Stimulated activated CD4-positive, alpha-beta T cell treated with anti-CD3 and anti-CD28 coated beads, Interleukin-4, amount 100 ng/mL, for 48 hours (primary cell): ENCODE data around the gene LDLRAD3.

ENCODE experiments used
- DNase-seq, 2 donors: peaks; one replicate each; pipeline ENCODE4 v3.0.0-alpha.2; 2020; ENCODE audit warnings: low read depth in 2 of 2

LDLRAD3 gene

DNA sequence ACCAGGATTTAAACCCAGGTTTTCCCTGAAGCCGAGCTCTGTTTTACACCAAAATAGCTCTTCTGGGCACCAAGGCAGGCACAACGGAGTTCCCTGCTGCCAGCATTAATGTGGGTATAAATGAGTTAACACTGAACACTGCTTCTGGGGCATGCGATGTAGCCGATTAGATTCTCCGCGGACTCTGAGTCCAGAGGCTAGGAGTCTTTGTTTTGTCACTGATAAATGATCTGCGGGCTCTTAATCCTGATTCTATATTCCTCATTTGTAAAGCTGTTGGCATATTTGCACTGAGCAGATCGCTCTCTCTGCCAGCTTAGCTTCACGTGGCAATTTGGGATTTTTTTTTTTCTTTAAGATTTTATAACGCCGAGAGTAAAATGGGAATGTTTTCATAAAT, 16.8 kb upstream of the LDLRAD3 start:
- DNase-seq = no peak

DNA sequence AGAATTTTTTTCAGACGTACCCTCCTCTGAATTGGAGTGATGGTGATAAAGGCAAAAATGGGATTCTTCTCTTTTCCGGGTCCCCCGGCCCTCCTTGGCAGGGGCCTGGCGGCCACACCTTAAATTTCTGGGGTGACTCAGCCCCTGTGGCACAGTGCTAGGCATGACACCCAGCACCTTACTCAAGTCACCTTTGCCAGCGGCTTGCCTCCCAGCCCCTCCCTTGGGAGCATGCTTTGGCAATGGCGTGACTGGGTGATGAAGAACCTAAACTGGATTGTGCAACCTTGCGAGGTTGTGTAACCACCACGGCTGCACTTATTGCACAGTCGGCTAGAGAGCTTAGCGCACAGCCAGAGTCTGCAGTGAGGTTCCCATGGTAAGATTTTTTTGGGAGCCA, 16.2 kb upstream of the LDLRAD3 start:
- no peak for DNase-seq

DNA sequence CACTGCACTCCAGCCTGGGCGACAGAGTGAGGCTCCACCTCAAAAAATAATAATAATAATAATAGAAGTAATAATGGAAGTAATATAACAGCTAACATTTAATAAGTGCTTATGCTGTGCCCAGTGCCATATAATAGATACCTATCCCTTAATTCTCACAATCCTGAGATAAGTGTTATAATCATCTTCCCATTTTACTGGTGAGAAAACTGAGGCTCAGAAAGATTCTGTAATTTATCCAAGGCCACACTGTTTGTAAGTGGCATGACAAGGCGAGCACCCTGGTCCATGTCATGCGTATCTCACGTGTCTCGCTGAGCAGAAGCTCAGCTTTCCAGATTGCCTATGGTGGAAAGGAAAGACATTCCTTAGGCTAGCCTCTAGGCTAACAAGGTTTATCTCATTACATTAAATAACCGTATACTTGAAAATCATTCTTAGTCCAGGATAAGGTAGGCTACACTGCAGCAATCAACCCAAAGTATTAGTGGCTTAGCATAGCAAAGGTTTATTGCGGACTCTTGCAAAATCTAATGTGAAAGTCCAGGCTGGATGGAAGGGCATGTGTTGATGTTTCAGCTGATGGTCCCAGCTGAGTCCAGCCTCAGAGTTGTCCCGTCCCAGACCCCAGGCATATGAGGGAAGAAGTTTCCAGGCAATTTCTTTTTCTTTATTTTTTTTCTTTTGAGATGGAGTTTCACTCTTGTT, 15.0 kb upstream of the LDLRAD3 start:
- DNase-seq = no peak

DNA sequence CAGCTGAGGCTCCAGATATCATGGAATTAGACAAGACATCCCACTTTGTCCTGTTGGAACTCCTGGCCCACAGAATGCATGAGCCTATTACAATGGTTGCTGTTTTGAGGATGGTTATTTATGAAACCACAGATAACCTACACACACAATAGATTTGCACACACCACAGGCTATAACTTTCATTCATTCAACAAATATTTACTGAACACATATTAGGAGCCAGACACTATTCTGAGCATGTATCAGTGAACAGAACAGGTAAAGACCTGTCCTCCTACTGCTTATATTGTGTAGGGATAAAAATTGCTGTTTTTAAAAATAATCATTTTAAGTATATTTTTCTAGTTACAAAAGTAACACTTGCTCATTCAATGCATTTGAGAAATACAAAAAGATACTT, 13.4 kb upstream of the LDLRAD3 start:
- no peak for DNase-seq

DNA sequence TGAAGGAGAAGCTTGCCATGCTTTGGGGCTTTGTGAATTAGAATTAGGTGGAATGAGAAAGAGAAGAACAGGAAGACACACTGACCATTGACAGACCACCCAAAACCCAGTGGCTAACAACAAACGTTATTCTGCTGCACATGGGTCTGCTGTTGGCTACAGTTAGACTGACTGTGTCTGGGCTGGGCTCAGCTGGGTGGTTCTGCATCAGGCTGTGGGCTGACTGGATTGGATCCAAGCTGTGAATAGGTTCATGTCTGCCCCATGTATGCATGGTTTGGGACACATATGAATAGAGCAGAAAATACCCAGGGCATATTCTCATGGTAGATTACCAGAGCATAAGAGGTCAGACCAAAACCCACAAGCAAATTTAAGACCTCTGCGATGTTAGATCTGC, 11.7 kb upstream of the LDLRAD3 start:
- no peak for DNase-seq

DNA sequence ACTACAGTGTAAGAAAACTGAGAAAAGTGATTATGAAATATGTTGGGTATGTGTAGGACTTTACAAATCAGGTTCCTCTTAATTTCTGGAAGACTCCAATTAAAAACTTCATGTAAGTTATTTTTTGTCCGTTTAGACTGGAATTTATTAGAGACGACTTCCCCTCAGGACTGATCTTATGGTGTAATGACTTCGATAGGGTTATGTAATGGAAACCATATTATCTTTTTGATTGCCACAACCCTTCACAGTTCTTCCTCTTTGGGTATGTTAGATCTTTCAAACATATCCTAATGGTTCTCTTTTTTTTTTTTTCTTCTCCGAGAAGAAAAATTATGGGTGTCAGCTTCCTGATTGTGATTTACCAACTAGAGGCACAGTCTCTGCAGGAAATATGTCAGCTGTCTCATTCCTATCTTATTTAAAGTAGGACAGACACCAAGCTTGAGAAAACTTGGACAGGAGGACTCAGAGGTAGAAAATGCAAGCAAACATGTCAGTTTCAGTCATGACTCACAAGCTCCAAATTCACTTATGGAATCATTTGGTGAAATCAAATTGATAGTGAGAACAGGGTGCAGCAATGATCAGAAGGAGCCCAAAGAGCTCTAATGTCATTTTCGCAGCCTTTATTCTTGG, 11.1 kb upstream of the LDLRAD3 start:
- DNase-seq = no peak

DNA sequence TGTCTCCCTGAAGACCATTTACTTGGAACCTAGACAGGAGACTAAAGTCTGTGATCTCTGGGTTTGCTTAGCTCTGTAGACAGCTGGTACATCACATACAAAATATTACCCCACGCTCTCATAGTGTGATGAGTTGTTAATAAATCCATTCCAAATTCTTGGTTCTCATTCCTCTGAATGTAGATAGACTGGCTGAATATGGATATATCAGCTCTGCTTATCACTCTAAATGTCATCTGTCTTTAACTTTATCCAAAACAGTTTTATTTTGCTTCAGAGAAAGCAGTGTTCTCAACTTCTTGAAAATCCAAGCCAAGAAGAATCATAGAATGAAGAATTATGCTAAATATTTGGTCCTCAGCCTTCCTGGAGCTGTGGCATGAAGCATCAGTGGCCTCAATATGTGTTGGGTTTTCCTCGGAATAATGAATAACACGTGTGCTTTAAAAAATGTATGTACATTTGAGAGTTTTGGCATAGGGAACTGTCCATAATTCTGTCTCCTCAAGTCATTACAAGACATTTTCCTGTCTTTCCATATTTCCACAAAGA, 10.5 kb upstream of the LDLRAD3 start:
- no peak for DNase-seq

DNA sequence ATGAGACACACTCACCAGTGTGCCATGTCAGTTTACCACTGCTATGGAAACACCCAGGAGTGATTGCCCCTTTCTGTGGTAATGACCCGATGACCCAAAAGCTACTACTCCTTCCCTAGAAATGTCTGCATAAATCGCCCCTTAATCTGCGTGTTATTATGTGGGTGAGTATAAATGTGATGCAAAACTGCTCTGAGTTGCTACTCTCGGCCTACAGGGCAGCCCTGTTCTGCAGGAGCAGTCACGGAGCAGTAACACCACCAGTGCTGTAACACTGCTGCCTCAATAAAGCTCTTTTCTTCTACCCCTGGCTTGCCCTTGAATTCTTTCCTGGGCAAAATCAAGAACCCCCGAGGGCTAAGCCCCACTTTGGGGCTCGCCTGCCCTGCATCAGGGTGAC, 9.6 kb upstream of the LDLRAD3 start:
- no peak for DNase-seq

DNA sequence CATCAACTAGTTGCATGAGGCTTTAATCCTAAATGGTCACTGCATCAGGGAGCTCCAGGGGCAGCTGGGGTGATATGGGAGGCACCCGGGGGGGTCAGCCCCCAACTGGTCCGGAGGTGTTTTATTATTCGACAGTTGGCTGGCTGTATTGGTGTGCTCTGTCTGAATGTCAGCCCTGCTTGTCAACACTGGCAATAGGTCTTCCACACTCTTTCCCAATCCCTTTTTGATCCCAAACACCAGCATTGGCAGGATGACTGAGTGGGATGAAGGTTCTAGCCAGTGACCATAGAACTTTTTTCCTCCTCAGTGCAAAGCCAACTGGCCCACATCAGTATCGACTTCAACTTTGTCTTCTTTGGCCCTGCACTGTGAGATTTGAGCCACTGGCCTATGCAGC, 8.9 kb upstream of the LDLRAD3 start:
- no peak for DNase-seq

DNA sequence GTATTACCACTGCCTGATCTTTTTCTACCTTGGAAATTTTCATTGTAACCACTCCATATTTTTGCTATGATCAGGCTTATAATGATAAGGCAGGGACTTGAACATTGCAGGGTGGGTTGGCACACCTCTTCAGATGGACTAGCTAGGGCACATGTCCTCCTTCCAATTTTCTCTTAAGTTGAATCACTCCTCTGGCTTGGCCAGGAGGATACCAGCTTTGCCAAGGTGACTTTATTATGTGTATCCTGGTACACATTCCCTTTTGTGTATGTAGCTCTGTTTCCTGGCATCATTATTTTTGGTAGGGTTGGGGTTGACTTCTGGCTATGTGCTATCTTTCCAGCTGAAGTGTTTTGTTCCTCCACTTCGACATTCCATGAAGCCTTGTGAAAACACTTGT, 8.5 kb upstream of the LDLRAD3 start:
- DNase-seq = no peak

DNA sequence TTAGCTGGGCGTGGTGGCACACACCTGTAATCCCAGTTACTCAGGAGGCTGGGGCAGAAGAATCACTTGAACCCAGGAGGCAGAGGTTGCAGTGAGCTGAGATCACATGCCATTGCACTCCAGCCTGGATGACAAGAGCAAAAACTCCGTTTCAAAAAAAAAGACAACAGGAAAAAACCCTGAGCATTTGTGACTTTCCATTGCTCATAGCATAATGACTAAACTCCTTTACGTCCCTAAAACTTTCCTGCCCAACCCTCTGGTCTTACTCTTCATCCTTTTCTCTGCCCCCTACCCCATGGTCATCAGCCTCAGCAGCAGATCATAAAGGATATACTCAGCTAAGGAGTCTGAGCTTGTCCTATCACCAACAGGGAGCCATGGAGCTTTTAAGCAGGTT, 6.8 kb upstream of the LDLRAD3 start:
- DNase-seq = no peak

DNA sequence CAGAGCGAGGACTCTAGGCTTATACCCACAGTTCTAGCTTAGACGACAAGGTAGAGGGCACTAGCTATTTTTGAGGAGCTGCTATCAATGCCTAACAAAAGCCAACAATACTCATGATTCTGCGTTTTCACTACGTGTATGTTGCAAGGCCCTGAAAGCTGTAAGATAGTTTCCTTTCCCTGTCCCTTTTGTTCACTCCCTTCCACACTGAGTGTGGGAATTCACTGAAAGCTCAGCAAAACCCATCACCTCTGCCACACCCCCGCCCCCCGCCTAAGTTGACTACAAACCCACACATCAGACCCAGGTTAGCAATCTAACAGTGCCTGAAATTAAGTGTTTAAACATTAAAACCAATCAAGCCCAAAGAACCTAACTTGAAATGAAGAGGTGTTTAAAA, 6.2 kb upstream of the LDLRAD3 start:
- DNase-seq = no peak

DNA sequence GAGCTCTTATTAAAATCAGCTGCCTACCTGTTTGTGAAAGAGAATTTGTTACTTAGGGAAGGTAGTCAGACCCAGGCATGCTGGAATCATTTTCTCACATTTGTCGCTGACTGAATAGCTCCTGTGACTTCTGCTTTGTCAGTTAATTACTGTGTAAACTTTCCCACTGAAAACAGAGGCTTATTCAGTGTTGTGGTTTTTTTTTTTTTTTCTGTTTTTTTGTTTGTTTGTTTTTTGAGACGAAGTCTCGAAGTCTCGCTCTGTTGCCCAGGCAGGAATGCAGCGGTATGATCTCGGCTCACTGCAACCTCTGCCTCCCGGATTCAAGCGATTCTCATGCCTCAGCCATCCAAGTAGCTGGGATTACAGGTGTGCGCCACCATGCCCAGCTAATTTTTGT, 5.6 kb upstream of the LDLRAD3 start:
- DNase-seq = no peak

DNA sequence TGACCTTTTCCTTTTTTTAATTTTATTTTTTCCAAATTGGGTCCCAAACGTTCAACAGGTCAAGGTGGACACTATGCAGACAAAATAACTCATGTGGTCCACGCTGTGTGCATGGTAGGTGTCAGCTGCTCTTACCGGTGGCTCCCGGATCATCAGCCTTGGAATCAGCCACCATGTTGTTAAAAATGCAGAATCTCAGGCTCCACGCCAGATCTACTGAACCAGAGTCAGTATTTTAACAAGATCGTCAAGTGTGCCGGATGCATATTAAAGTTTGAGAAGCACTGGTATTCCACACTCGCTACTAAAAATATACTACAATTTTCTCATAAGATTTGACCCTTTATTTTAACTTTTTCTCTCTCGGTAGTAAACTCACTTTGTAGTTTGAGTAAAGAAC, 553 bp upstream of the LDLRAD3 start:
- DNase-seq = no peak

DNA sequence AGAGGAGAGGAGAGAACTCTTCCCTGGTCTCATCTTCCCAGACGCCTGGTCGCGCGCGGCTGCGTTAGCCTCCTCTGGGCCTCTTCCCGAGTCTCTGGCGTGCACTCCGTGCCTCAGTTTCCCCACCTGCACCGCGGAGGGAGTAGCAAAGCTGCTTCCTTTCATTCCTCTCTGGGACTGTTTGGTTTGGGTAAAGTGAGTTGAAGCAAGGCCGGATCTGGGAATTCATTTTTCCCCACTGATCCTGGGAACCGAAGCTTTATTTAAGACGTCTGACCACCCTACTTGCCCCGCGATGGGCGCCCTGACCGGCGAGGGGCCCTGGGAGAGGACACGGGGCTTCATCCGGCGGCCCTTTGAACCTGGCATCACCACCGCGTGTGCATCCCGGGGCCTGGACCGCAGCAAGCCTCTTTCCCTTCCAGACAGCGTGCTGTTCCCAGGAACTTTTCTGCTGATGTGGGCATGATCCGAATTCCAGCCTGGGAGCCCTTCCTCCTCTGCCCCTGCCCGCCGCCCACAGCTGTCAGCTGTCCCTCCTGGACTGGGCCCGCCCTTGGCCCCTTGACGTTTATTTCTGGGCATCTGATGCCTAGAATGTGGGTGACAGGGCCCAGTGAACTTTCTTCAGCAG, 758 bp downstream of the LDLRAD3 start:
- DNase-seq = no peak

DNA sequence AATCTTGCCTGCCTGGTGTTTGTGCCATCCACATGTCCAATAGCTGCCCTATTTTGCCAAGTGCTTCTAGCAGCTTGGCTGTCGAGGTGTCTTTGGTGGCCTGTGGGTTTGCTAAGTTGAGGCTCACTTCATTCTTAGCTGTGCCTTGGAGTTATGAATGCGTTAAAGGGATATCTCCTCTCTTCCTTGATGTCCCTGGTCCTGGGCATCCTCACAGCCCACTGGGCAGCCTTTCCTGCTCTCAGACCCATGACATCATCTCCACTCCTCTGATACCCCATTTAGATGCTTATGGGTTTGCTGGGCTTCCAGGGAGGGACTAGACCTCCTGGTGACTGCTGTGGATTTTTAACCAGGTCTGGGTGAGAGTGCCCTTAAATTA, 1.3 kb downstream of the LDLRAD3 start:
- DNase-seq = no peak

DNA sequence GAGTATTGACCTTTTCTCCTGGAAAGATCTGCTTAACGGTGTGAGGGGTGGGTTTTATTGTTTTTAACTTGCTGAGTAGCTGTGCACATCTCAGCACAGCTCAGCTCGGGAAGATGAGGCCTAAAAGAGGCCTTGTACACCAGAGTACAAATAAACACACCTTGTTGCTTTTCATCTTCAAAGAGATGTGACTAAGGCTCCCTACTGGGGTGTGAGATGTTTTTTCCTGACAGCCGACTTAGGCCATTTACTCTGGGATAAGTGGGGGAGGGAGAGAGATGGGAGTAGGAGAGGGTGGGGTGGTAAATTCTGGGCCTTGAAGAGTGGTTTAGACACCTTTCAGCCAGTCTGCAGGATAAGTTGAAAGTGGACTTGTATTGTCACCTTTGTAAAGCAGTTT, 2.9 kb downstream of the LDLRAD3 start:
- DNase-seq = no peak

DNA sequence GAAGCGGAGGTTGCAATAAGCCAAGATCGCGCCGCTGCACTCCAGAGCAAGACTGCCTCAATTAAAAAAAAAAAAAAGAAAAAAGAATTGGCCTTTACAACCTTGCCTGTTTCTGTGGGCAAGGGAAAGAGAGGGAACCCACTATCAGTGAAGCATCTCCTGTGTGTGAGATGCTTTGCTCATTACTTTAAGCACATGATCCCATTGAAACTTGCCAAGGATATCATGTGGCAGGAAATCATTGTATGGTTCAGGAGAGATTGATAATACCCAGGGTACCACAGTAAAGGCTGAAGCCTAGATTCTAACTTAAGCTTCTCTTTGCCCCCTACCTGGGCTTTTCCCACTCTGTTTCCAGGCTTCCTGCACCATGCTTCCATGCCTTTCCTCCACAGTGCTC, 3.6 kb downstream of the LDLRAD3 start:
- no peak for DNase-seq

DNA sequence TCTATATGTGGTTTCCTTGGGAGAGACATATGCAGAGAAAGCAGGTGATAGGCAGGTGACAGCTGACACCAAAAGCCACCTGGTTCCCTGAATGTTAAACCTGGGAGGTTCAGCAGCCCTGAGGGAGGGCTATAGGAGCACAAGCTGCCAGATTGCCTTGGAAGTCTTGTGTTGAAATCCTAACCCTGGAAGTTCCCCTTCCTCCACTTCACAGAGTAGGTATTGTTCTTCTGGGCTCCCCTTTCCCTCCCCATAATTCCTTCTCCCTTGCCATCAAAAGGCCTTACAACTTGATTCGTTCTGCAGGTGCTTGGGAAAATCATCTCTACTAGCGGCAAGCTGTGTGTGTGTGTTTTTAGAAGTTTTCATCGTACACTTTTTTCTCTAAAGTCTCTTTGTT, 5.4 kb downstream of the LDLRAD3 start:
- no peak for DNase-seq

DNA sequence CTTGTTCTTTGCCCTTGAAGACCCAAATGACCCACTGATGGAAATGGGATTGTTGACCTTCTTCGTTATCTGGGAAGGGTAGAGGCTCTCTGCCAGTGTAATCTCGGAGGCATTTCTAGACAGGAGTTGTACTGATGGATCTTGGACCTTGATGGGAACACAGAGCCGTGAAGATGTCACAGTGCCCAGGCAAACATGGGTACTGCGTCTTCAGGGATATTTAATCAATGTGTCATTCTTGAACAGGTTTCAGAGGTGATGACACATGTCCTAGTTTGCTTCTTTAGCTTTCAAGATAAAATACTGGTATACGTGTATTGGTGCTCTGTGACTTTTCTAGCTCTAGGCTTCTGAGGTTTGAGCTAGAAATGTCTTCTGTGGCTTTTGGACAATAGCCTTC, 6.2 kb downstream of the LDLRAD3 start:
- DNase-seq = no peak

DNA sequence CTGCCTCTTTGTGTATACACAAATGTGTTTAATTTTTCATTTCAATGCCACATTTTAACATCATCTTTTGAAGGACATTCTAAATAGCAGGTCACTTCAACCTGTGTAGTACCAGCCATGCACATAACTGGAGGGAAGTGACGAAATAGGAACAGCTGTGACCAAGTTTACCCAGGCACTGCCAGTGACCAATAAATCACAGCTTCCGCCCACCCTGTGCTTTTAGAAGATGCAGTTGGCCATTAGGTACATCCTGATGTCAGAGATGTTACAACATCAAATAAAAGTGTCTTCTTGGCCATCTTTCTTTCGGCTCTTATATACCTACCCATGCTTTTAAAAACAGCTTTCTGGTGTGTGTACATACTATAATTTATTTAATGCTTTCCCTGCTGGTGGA, 7.8 kb downstream of the LDLRAD3 start:
- no peak for DNase-seq

DNA sequence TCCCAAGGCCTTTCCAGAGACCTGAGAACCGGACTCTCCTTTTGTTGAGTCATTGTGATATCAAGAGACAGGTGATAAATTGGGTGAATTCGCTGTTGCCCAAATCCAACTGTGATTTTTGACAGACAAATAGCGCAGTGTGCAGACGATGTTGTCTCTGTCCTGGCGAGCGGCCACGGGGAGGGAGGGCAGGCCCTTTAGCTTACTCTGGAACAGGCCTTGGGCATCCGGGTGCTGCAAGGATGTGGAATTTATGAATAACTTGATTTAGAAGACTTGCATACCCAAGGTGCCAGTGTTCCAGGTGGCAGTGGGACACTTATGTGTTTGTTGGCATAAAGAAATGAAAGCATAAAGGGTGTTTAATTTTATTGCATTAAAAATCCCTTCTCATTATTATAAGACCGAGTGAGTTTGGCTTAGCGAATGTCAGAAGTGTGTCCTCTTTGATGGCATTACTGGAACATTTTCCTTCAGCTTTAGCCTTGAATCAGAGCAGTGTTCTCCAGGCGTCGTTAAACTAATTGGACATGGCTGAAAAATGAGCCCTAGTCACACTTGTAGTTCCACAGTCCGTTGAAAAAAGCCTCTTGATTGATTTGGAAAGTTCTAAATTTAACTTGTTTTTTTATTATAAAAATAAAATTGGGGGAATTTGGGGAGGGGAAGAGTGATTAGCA, 9.4 kb downstream of the LDLRAD3 start:
- DNase-seq = no peak

DNA sequence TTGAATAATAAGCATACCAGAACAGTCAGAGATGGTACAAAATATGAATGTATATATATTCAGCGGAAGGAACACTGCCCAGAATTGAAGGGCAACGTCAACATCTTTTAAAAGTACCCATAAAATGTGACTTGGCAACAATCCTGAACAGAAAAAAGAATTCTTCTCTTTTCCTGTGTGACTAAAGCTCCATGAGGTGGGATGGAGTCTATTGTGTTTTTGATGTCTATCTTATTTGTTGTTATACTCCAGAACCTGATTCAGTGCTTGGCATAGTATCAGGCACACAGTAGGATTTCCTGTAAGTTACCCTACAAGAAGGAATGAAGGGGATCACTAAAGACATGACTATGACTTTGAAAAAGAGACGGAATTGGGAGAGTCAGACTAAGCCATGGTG, 10.3 kb downstream of the LDLRAD3 start:
- no peak for DNase-seq
